Measurements from ENCODE around the gene PIGO.
A peak's percentile ranks its signal among the peaks of the same experiment; 100 is the strongest.

PIGO gene

DNA sequence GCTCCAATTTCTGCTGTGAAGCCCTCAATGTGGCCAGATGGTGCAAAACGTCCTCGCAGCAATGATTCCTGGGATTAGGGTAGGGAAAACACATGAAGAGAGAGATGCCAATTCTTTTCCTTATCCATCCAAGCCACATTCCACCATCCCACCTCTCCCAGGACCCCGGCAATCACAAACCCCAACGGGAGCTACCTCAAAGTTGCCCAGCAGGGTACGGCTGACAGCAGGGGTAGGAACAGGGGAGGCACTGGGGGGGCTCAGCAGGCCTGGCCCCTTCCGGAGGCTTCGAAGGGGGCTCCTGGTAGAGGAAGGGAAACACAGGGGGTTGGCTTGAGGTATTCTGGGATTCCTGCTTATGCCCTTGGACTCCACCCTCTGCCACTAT, 9.9 kb upstream of the PIGO start:
- no peak for DNase-seq (ENCODE audit: low read depth in 1 of 2, low spot score in 1 of 2)

GRCh38 chr9:35105571-35106342, 9.4 kb upstream of the PIGO start:
- no peak for DNase-seq (ENCODE audit: low read depth in 1 of 2, low spot score in 1 of 2)

DNA sequence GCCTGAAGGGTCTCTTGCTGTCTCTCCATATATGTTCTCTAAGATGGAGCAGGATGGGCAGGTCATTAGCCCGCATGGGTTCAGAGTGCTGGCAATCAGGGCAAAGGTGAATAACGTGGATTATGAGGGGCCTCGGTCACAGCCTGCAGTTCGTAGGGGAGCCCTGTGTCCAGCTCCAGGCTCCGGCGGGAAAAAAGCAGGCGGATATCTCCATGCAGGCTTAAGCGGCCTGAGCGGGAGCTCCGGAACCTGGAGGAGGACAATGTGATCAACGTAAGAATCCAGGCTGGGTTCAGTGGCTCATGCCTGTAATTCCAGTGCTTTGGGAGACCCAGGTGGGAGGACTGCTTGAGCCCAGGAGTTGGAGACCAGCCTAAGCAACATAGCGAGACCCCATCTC, 8.7 kb upstream of the PIGO start:
- no peak for DNase-seq (ENCODE audit: low read depth in 1 of 2, low spot score in 1 of 2)

GRCh38 chr9:35104586-35104985, 8.2 kb upstream of the PIGO start:
- DNase-seq (ENCODE audit: low read depth in 1 of 2, low spot score in 1 of 2), result no peak

DNA sequence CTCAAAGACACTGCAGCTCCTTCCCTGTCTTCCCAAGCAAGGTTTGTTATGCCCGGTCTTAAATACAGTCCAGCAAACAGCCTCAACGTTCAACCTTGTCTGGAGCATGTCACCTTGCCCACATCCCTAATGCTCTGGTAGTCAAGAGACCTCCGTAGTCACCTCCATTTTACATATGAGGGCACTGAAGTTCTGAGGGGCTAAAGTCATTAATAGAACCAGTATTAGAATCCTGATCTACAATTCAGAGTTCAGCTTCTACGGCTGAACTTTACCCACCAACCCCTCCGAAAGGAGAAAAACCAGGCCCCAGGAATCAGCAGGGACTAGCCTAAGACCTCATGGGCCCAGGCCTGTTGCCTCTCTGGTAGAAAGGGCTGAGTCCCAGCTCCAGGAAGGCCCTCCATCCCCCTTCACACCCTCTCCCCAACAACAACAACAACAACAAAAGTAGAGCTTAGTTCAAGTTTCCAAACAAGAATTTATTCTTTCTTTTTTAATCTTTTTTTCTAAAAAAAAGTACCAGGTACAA, 7.3 kb upstream of the PIGO start:
- no peak for DNase-seq (ENCODE audit: low read depth in 1 of 2, low spot score in 1 of 2)

DNA sequence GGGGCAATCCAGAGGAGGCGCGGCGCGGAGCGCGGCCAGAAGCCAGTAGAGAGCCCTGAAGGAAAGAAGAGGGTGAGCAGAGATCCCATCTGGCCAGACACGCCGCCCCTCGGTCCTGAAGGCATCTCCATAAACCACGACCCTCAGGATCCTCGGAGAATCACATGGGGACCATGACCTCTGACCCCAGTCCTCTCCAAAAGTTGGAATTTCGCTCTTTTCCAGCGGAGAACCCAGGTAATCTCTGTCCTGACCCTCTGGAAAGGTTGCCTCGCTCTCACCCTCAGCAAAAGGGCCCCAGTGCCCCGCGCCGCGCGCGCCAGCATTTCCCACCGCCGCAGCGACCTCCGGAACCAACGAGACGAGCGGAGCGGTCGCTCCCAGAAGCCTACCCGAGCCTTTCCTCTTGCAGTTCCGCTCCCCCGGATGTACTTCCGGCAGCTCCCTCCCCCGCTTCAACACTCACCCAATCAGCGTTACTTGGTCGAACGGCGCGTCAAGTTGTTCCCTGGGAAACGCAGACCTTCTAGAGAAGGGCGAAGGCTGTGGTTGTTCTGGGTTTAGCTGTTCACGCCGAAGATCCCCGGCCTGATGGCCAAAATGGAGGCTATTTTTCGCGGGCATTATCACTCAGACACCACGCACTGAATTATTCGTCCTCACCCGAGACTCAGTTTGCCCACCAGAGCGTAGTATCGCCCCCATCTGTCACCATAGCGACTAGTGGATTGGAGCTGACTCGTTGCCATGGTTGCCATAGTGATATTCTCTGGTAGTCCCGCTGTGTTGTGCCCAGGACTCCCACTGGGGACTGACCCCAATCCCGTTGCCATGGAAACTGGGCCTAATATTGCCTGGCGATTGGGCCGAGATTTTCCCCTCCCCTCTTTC, 6.6 kb upstream of the PIGO start, which contains the start of gene STOML2:
STOML2 (minus strand) TSS at position 363 of the 891 bp plus-strand sequence; CDS start at position 326, 37 bp downstream.
- DNase-seq (ENCODE audit: low read depth in 1 of 2, low spot score in 1 of 2), result peak; percentile 79 to 93

- DNase-seq (ENCODE audit: low read depth in 1 of 2, low spot score in 1 of 2), result no peak
Observed at GRCh38 chr9:35102465-35102768, 6.0 kb upstream of the PIGO start.

- DNase-seq (ENCODE audit: low read depth in 1 of 2, low spot score in 1 of 2), result no peak
Observed at GRCh38 chr9:35097573-35097972, 1.2 kb upstream of the PIGO start.

GRCh38 chr9:35091536-35091935, 4.9 kb downstream of the PIGO start:
- no peak for DNase-seq (ENCODE audit: low read depth in 1 of 2, low spot score in 1 of 2)

DNA sequence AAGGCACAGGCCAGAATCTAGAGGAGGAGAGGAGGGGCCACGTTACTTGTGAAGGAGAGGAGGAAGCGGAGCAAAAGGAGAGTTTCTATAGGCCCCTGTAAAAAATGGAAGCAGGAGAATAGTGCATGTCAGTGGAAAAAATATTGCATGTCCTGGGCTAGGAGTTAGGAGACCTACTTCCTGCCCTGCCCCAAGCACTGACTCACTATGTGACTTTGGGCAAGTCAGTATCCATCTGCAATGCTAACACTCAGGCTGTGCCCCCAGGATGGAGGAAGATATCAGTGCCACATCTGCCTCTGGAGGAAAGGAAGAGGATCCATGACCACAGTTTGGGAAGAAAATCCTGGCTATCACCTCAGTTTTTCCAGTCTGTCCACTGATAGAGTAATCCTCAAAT, 7.0 kb downstream of the PIGO start:
- DNase-seq (ENCODE audit: low read depth in 1 of 2, low spot score in 1 of 2), result no peak

GRCh38 chr9:35085078-35085477, 11.3 kb downstream of the PIGO start:
- no peak for DNase-seq (ENCODE audit: low read depth in 1 of 2, low spot score in 1 of 2)

- peak; percentile 56 to 82 for DNase-seq (ENCODE audit: low read depth in 1 of 2, low spot score in 1 of 2)
Observed at GRCh38 chr9:35079426-35080341, 16.7 kb downstream of the PIGO start, which contains the start of gene FANCG. FANCG (minus strand) TSS chr9:35079942; CDS start chr9:35079524, 418 bp downstream.

- no peak for DNase-seq (ENCODE audit: low read depth in 1 of 2, low spot score in 1 of 2)
Observed at GRCh38 chr9:35079041-35079425, 17.4 kb downstream of the PIGO start.

- DNase-seq (ENCODE audit: low read depth in 1 of 2, low spot score in 1 of 2), result no peak
Observed at GRCh38 chr9:35078066-35078465, 18.3 kb downstream of the PIGO start.

GRCh38 chr9:35076848-35077247, 19.5 kb downstream of the PIGO start:
- no peak for DNase-seq (ENCODE audit: low read depth in 1 of 2, low spot score in 1 of 2)

GRCh38 chr9:35075358-35075757, 21.0 kb downstream of the PIGO start:
- no peak for DNase-seq (ENCODE audit: low read depth in 1 of 2, low spot score in 1 of 2)

- no peak for DNase-seq (ENCODE audit: low read depth in 1 of 2, low spot score in 1 of 2)
Observed at GRCh38 chr9:35074791-35075190, 21.6 kb downstream of the PIGO start.

- DNase-seq (ENCODE audit: low read depth in 1 of 2, low spot score in 1 of 2), result no peak
Observed at GRCh38 chr9:35074141-35074540, 22.2 kb downstream of the PIGO start.

- DNase-seq (ENCODE audit: low read depth in 1 of 2, low spot score in 1 of 2), result no peak
Observed at GRCh38 chr9:35073279-35073612, 23.1 kb downstream of the PIGO start.

DNA sequence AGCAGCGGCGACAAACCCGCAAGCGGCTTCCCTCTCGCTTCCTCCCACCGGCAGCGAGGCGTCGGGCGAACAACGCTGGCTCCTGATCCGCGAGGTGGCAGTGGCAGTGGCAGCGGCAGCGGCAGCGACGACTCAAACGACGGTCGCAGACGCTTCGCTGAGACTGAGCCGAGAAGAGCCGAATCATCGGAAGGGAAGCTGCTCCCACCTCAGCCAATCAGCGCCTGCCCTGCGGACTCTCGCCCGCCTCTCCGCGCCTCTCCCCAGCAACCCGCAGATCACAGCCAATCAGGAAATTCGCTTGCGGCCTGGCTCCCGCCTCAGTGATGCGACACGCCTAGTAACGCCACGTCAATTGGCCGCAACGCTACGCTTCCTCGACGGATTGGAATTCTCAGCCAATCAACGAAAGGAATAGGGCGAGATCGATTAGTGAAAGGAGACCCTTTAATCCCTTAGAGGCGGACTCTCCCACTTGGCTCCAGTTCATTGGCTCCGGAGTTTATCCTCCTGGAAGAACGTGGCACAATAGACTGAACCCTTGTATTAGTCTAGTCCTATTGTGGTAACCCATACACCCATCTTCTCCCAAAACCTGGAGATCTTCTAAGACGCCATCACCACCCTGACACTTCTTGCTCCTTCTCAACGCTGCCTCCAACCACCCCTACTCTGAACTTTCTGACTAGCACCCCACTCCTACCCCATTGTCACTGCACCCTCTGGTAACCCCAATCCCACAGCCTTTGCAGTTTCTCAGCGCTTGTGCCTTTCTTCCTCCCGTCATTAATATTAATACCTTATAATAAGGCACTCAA, 23.7 kb downstream of the PIGO start, which contains the start of gene VCP:
VCP (minus strand) TSS at position 165 of the 818 bp plus-strand sequence. CDS start 272 bp downstream, outside the sequence.
- DNase-seq (ENCODE audit: low read depth in 1 of 2, low spot score in 1 of 2), result peak; percentile 85 to 98

Data from activated CD4-positive, alpha-beta T cell treated with anti-CD3 and anti-CD28 coated beads, Interleukin-2, amount 50 U/mL, for 24 hours (primary cell).